Embryonic facial prominence (tissue), 1 donor: ENCODE results near the gene MANEAL.

ENCODE experiments used
- DNase-seq: peaks from one replicate; pipeline ENCODE4 v3.0.0-alpha.2; 2016; ENCODE audit errors: extremely low spot score

The MANEAL gene

DNA sequence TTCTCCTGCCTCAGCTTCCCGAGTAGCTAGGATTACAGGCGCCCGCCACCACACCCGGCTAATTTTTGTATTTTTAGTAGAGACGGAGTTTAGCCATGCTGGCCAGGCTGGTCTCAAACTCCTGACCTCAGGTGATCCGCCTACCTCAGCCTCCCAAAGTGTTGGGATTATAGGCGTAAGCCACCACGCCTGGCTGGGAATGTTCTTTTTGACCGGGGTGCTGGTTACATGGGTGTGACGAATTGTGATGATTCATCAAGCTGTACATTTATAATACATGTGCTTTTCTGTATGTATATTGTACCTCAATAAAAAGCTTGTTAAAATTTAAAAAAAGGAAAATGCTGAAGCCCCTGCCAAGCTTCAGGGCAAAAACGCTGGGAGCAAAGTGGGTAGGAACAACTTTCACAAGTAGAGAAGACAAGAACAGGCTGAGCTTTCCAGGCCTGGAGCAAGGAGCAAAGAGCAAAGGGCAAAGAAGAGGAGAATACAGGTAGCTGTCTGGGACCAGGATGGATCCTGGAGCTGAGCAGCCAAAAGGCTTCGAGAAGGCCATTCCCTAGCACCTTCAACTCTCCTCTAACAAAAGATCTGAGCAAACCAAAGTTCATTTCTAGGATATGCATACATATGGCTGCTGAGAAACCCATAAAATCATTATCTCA lies 34.9 kb downstream of the MANEAL start:
- no peak for DNase-seq

DNA sequence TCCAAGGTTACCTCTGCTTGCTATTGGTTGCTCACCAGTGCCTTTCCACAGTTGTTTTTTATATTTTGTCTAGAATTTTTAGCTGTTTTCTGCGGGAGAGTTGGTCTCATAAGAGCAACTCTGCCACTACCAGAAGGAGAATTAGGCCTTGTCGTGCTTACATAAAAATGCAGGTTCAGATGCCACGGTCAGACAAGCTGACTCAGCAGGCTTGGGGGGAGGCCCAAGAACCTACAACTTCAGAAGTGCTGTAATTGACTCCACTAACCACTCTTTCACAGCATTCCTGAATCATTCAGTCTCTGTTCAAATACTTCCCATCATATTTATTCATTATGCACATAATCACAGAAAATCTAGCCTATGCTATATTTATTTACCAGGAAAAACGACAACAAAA lies 37.5 kb downstream of the MANEAL start:
- no peak for DNase-seq

DNA sequence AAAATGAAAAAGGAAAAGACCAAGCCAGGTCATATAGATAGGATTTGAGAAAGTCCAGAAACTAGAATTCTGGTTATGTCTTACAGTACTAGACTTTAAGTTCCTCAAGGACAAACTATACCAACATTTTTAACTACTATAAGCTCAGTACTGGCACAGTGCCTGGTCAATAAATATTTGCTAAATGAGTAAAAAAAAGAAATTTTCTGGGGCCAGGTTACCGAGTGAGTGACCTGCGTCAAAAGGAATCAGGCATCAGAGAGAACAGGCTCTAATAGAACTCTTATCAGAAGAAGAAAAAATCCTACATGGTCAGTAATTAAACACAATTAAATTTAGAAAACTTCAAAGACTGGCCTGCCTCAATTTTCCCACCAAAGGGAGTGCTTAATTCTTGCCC lies 38.2 kb downstream of the MANEAL start:
- no peak for DNase-seq

DNA sequence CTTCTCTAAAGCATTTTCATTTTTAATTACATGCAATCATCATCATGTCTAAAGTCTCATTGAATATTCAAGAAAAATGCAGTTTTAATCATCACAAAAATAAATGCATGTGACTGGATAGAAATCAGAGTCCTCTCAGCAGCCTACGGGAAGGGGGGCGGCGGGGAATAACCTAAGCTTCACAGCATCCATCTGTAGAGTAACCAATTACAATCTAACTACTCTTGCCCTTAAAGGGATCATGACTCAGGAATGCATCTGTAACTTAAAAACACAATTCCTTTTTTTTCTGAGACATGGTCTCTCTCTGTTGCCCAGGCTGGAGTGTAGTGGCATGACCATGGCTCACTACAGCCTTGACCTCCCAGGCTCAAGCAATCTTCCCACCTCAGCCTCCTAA lies 43.1 kb downstream of the MANEAL start:
- DNase-seq, result no peak

DNA sequence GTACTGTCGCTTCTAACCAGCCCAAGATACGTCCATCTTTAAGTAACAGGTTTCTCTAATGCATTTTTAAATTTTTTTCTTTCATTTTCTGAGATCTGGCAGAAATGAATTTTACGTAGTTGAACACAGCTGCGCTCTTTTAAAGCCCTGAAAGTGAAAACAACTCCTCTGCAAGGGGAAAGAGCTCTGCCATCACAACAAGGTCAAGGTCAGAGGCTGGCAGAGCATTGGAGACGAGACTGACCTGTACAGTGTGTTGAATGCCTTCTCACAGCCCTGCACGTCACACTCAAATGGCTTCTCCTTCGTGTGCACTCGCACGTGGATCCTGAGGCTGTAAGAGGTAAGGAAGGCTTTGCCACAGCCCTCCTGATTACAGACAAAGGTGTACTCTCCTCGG lies 46.0 kb downstream of the MANEAL start:
- no peak for DNase-seq

DNA sequence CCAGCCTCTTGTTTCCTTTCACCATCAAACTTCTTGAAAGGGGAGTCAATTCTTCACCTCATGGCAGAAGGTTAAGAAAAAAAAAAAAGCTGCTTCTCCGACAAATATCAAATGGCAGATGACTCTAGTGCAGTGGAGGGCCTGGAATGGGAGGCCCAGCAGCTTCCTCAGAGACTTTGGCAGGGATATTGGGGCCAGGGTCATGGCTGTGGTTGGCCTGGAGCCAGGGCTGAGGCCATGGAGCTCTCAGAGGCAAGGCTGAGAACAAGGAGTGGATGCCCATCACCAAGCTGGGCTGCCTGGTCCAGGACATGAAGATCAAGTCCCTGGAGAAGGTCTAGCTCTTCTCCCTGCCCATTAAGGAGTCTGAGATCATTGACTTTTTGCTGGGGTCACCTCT lies 47.1 kb downstream of the MANEAL start:
- DNase-seq, result no peak

DNA sequence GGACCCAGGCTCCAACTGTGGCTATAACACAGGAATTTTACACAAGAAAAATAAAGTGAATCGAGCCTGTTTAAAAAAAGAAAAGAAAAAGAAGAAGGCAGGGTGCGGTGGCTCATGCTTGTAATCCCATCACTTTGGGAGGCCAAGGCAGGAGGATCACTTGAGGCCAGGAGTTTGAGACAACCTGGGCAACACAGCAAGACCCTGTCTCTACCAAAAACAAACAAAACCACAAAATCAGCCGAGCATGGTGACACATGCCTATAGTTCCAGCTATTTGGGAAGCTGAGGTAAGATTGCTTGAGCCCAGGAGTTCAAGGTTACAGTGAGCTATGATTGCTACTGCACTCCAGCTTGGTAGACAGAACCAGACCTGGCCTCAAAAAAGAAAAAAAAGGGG lies 48.0 kb downstream of the MANEAL start:
- DNase-seq, result no peak

DNA sequence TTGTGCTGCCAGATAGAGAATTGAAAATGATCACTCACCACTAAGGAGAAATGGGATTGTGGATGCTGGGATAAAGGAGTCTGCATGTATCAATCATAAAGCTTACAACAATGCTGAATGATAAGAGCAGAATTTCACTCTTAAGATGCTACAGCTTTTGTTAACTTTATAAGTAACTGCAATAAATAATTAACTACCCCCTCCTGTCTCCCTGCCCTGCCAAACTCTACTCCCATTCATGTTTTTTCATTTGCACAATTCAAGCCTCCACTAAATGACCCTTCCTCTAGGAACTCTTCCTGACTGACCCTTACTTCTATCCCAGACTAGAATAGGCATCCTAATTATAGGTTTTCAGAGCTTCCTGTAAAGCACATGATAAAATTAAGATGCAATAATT lies 50.9 kb downstream of the MANEAL start:
- DNase-seq, result no peak

DNA sequence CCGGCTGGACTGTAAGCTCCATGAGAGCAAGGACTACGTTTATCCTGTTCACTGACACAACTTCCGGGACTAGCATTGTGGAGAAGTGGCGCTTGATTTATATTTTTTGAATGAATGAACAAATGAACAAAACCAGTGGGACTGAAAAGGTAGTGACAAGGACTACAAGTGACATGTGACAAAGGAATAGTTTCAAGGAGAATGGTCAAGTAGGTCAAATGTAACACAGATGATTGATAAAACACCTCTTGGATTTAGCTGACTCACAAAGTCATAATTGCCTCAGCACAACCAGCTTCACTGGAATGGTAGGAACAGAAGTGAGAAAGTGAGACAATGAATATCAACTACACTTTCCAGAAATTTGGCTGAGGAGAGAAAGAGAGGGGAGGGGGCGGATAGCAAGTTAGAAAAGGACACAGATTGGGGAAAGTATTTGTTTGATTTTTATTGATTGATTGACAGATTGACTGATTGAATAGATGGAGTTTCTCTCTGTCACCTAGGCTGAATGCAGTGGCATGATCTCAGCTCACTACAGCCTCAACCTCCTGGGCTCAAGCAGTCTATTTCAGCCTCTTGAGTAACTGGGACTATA lies 51.5 kb downstream of the MANEAL start:
- no peak for DNase-seq

DNA sequence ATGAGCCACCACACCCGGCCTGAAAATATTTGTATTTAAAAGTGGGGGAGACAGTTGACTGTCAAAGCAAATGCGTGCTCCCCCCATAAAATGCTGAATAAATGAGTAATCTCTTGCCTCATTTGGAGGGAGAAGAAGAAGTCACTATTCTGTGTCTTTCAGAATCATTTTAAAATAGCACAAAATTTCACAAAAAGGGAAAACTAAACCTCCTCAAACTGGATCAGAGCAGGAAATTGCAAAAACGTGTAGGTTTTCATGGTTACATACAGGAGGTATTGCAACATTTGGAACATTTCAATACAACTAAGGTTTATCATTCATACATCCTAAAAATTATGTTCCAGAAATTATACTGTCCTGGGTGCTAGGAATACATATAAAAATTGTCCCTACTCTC lies 52.1 kb downstream of the MANEAL start:
- no peak for DNase-seq

DNA sequence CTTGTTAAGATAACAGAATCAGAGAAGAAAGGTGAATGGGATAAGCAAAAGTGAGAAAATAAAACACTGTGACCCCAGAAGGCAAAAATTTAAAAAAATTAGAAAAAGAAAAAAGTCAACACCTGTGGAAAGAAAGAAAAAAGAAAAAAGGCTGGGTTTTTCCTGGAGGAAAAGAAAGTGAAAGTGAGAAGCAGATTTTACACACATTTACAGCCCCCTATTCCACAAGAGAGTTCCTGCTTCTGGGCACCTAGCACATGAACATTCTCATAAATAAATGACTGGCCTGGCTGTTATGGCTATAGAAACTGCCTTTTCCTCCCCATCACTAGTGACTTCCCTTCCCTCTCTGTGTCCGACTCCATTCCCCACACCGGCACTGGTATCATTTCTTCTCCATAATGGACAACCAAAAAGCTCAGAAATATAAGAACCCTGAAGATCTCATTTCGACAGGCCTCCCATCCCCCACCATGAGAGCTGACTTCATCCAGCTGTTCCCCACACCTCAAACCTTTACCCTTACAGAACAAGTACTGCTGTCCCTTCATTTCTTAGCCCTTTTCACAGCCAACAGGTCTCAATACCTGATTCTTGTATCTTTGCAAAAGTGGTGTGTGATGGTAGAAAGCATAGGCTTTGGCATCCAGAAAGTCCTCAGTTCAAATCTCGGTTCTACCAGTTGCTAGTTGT lies 53.1 kb downstream of the MANEAL start:
- no peak for DNase-seq

DNA sequence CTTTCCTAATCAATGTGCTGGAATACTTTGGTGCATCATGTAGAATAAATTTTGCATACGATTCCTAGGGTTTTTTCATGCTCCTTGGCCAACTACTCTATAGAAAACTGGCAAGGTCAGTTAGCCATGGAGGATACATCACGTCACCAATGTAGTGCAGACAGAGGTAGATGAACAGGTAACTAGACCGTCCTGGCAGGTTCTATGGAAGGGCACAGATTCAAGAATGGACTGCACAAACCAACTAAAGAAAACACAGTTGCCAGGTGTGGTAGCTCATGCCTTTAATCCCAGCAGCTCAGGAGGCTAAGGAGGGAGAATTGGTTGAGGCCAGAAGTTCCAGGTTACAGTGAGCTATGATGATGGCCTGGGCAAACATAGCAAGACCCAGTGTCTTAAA lies 55.8 kb downstream of the MANEAL start:
- DNase-seq, result no peak

DNA sequence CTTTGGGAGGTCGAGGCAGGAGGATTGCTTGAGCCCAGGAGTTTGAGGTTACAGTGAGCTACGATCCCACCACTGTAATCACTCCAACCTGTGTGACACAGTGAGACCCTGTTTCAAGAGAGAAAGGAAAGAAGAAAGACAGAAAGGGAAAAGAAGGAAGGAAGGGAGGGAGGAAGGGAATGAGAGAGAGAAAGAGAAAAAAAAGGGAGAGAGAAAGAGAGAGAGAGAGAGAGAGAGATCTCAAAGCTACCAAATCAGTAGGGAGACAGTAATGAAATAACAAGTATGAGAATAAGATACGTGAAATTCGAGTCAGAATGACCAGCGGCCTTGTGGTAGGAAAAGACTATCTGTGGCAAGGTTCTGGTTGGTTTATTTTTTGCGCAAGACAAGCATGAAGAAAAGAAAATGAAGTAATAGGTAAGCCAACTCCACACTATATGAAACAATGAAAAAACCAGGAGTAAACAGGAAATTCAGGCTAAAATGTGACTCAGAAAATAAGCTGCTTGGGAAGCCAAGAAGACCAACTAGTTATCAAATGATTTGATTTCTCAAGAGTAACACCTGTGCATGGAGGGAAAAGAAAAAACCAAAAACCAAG lies 56.8 kb downstream of the MANEAL start:
- no peak for DNase-seq
